DND-41 (cell line): ENCODE data around the gene PTF1A.

Source experiments
- EZH2 ChIP-seq: IDR thresholded peaks from 3 replicates; pipeline ENCODE4 v1.6.1; 2012; ENCODE audit warnings: borderline replicate concordance, low read depth, mild to moderate bottlenecking, moderate library complexity, low read length, inconsistent platforms; ENCODE audit not compliant: severe bottlenecking
- TF ChIP-seq, protein P1 (sequence below): IDR thresholded peaks from 2 replicates; pipeline ENCODE4 v1.5.1; 2012; ENCODE audit warnings: borderline replicate concordance, low read length, moderate library complexity, mild to moderate bottlenecking; ENCODE audit not compliant: poor library complexity, severe bottlenecking; ENCODE audit errors: extremely low read depth

DNA sequence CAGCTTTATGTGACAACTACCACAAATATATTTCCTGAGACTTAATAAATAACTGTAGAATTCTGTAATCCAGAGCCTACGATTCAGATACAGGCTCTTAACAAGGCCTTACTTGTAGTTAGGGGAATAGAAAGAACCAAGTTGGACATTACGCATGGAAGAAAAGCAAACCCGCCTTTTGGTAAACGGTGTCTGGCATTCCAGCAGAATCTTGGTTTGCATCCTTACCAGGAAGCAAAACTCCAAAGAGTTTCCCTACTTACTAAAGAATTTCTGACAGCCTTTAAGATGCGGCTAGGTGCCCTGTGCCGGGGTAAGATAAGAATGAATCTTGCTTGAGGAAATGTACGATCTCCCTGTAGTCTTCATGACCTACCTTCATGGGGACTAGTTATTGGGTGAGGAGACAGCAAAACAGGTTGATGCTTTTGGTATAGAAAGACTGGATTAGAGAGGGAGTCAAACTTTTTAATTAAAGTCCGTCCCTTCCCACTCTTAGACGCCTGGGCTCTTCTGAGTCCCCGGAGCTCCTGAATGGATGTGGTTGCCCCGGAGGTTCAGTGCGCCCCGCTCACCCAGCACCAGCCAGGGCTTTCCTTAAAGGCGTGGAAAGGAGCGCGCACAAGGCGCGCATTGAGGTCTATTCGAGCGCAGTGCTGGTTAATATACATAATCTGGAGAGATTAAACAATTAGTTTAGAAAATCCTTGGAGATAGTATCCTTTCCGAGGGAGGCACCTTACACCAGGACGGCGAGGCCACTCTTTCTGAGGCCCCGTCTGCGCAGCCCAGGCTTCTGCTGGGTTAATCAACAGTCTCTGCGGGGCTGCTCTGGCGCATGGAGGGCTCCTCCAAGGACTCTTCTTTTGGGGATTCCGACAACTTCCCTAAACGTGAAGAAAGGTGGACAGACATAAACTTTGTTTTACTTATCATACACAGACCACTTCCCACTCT is 11.5 kb downstream of the PTF1A start:
- no peak for TF ChIP-seq EZH2
- TF ChIP-seq, protein P1, sequence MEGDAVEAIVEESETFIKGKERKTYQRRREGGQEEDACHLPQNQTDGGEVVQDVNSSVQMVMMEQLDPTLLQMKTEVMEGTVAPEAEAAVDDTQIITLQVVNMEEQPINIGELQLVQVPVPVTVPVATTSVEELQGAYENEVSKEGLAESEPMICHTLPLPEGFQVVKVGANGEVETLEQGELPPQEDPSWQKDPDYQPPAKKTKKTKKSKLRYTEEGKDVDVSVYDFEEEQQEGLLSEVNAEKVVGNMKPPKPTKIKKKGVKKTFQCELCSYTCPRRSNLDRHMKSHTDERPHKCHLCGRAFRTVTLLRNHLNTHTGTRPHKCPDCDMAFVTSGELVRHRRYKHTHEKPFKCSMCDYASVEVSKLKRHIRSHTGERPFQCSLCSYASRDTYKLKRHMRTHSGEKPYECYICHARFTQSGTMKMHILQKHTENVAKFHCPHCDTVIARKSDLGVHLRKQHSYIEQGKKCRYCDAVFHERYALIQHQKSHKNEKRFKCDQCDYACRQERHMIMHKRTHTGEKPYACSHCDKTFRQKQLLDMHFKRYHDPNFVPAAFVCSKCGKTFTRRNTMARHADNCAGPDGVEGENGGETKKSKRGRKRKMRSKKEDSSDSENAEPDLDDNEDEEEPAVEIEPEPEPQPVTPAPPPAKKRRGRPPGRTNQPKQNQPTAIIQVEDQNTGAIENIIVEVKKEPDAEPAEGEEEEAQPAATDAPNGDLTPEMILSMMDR, result no peak
